ENCODE measurements around the gene GRK4.

GRK4 gene

DNA sequence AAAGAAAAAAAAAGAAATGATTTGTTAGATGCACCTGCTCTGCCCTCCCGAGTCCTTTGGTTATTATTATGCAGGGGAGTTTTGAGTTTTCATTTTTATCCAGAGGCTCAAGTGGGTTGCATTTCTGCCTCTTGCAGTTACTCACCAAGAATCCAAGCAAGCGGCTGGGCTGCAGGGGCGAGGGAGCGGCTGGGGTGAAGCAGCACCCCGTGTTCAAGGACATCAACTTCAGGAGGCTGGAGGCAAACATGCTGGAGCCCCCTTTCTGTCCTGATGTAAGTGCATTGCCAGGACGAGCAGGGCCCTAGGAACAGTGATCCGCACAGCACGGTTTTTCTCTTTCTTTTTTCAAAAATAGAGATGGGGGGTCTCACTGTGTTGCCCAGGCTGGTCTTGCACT is 71.9 kb downstream of the GRK4 start:
- TF ChIP-seq CEBPB (IDR thresholded peaks at IDR 0.05), result no peak
- TF ChIP-seq TCF12 (IDR thresholded peaks at IDR 0.05; ENCODE audit: low read depth), result no peak
- no peak for TF ChIP-seq CREB1 (IDR thresholded peaks at IDR 0.05; ENCODE audit: low read depth)
- TF ChIP-seq EP300 (IDR thresholded peaks at IDR 0.05; ENCODE audit: borderline replicate concordance), result no peak
- TF ChIP-seq TEAD4 (IDR thresholded peaks at IDR 0.05), result no peak
- TF ChIP-seq, protein P1, sequence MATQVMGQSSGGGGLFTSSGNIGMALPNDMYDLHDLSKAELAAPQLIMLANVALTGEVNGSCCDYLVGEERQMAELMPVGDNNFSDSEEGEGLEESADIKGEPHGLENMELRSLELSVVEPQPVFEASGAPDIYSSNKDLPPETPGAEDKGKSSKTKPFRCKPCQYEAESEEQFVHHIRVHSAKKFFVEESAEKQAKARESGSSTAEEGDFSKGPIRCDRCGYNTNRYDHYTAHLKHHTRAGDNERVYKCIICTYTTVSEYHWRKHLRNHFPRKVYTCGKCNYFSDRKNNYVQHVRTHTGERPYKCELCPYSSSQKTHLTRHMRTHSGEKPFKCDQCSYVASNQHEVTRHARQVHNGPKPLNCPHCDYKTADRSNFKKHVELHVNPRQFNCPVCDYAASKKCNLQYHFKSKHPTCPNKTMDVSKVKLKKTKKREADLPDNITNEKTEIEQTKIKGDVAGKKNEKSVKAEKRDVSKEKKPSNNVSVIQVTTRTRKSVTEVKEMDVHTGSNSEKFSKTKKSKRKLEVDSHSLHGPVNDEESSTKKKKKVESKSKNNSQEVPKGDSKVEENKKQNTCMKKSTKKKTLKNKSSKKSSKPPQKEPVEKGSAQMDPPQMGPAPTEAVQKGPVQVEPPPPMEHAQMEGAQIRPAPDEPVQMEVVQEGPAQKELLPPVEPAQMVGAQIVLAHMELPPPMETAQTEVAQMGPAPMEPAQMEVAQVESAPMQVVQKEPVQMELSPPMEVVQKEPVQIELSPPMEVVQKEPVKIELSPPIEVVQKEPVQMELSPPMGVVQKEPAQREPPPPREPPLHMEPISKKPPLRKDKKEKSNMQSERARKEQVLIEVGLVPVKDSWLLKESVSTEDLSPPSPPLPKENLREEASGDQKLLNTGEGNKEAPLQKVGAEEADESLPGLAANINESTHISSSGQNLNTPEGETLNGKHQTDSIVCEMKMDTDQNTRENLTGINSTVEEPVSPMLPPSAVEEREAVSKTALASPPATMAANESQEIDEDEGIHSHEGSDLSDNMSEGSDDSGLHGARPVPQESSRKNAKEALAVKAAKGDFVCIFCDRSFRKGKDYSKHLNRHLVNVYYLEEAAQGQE (IDR thresholded peaks at IDR 0.05; ENCODE audit: low read depth), result no peak
- no peak for TF ChIP-seq EGR1 (IDR thresholded peaks at IDR 0.05)
- TF ChIP-seq FOXM1 (IDR thresholded peaks at IDR 0.05; ENCODE audit: borderline replicate concordance, low read depth), result no peak
- TF ChIP-seq RAD21 (IDR thresholded peaks at IDR 0.05; ENCODE audit: low read depth), result no peak
- TF ChIP-seq NFIC (IDR thresholded peaks at IDR 0.05), result no peak
- no peak for TF ChIP-seq YY1 (IDR thresholded peaks at IDR 0.05; ENCODE audit: low read depth)
- TF ChIP-seq TAF1 (IDR thresholded peaks at IDR 0.05; ENCODE audit: low read depth), result no peak

DNA sequence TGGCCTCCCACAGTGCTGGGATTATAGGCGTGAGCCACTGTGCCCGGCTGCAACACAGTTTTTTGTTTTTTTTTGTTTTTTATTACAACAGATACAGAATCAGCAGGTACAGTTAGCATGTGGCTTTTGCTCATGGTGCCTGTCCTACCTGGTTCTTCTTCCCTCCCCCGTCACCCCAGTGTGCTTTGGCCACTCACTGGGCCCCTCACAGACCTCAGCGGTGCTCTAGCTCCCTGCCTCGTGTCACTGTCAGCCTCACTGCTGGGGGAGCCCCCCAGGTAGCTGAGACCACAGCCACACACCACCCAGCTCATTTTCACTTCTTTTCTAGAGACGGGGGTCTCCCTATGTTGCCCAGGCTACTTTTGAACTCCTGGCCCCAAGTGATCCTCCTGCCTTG is 72.3 kb downstream of the GRK4 start:
- no peak for TF ChIP-seq ZBTB7A (IDR thresholded peaks at IDR 0.05; ENCODE audit: low read depth)
- TF ChIP-seq TEAD4 (IDR thresholded peaks at IDR 0.05), result no peak
- TF ChIP-seq CREB1 (IDR thresholded peaks at IDR 0.05; ENCODE audit: low read depth), result no peak
- no peak for TF ChIP-seq RAD21 (IDR thresholded peaks at IDR 0.05; ENCODE audit: low read depth)
- TF ChIP-seq, protein P2, sequence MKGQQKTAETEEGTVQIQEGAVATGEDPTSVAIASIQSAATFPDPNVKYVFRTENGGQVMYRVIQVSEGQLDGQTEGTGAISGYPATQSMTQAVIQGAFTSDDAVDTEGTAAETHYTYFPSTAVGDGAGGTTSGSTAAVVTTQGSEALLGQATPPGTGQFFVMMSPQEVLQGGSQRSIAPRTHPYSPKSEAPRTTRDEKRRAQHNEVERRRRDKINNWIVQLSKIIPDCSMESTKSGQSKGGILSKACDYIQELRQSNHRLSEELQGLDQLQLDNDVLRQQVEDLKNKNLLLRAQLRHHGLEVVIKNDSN (IDR thresholded peaks at IDR 0.05), result no peak
- TF ChIP-seq TAF1 (IDR thresholded peaks at IDR 0.05; ENCODE audit: low read depth), result no peak
- TF ChIP-seq NFIC (IDR thresholded peaks at IDR 0.05), result no peak
- TF ChIP-seq CEBPB (IDR thresholded peaks at IDR 0.05), result no peak
- TF ChIP-seq YY1 (IDR thresholded peaks at IDR 0.05; ENCODE audit: low read depth), result no peak
- TF ChIP-seq TCF12 (IDR thresholded peaks at IDR 0.05; ENCODE audit: low read depth), result no peak
- TF ChIP-seq, protein P1 (IDR thresholded peaks at IDR 0.05; ENCODE audit: low read depth), result no peak
- no peak for TF ChIP-seq EP300 (IDR thresholded peaks at IDR 0.05; ENCODE audit: borderline replicate concordance)
- TF ChIP-seq, protein P3, sequence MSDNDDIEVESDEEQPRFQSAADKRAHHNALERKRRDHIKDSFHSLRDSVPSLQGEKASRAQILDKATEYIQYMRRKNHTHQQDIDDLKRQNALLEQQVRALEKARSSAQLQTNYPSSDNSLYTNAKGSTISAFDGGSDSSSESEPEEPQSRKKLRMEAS (IDR thresholded peaks at IDR 0.05), result no peak
- TF ChIP-seq EGR1 (IDR thresholded peaks at IDR 0.05), result no peak

DNA sequence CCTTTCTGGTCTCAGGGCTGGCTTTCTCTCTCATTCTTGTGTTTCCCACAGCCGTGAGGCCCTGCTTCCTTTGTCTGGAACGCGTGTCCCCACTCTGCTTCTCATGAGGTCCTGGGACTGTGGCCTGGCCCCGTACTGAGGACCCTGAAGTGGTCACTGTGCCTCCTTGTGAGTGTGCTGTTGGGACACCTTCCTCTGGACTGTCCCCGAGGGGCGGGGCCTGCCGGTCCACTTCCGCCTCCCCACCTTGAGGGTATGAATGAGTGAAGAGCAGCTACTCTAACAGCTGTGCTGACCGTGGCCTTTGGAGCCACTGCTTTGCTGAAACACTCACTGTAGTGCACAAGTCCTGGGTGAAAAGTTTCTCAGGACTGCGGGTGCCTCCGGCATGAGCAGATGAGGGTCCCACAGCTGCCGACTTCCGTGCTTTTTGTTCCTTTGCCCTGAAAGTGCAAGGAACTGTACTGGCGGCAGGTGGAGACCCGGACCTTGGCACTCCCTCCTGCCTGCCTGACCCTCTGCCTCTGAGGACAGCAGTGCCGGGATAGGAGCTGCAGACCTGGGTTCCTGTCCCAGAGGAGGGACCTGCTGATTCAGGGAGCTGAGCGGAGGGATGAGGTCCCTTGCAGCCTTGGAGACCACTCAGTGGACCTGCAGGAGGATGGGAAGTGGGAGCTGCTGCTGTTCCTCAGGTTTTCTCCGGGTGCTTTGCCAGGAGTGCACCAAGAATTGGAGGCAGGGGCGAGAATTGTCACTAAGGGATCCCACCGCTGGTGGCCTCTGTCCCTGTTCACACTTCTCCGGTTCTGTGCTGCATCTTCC is 73.0 kb downstream of the GRK4 start:
- TF ChIP-seq, protein P2 (IDR thresholded peaks at IDR 0.05), result no peak
- TF ChIP-seq ZBTB7A (IDR thresholded peaks at IDR 0.05; ENCODE audit: low read depth) (no peak), YY1 (IDR thresholded peaks at IDR 0.05; ENCODE audit: low read depth) (no peak), TAF1 (IDR thresholded peaks at IDR 0.05; ENCODE audit: low read depth) (no peak), EP300 (IDR thresholded peaks at IDR 0.05; ENCODE audit: borderline replicate concordance) (no peak), EGR1 (IDR thresholded peaks at IDR 0.05) (no peak)

DNA sequence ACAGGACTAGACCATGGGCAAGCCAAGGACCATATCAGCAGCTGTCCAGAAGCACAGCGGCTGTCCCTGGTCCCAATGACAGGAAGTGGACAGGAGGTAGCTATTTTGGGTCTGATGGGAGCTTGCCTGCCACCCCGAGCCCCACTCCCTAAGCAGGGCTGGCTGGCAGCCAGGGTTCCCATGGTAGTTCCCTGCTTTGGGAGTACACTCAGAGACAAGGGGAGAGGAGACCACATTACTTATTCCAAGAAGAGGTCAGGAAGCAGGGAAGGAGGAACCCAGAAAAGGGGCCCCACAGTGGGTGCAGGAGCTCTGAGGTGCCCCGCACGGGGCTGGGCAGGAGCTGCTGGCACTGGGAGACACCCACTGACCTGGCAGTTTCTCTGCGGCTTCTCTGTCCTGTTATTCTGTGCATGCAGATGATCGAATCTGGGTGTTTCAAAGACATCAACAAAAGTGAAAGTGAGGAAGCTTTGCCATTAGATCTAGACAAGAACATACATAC is 74.6 kb downstream of the GRK4 start:
- no peak for TF ChIP-seq TEAD4 (IDR thresholded peaks at IDR 0.05)
- TF ChIP-seq NFIC (IDR thresholded peaks at IDR 0.05), result no peak
- no peak for TF ChIP-seq EGR1 (IDR thresholded peaks at IDR 0.05)
- TF ChIP-seq YY1 (IDR thresholded peaks at IDR 0.05; ENCODE audit: low read depth), result no peak
- TF ChIP-seq RAD21 (IDR thresholded peaks at IDR 0.05; ENCODE audit: low read depth), result no peak
- TF ChIP-seq, protein P1 (IDR thresholded peaks at IDR 0.05; ENCODE audit: low read depth), result no peak
- no peak for TF ChIP-seq FOXM1 (IDR thresholded peaks at IDR 0.05; ENCODE audit: borderline replicate concordance, low read depth)
- no peak for TF ChIP-seq CREB1 (IDR thresholded peaks at IDR 0.05; ENCODE audit: low read depth)
- no peak for TF ChIP-seq ZBTB7A (IDR thresholded peaks at IDR 0.05; ENCODE audit: low read depth)
- TF ChIP-seq, protein P3 (IDR thresholded peaks at IDR 0.05), result no peak
- TF ChIP-seq EP300 (IDR thresholded peaks at IDR 0.05; ENCODE audit: borderline replicate concordance), result no peak

Measured in Ishikawa (cell line).